CD4-positive, alpha-beta T cell (primary cell): ENCODE measurements around the gene NSD2. TPM values are rescaled to one million over a fixed set of nuclear protein-coding genes. Genes with fewer than 3 reads are reported as not detected.
"Not testable (repeated sequence)": the region's sequence is repeated elsewhere in the genome, so short reads cannot be mapped to it uniquely, and the experiment has no call there.

Experiments used
- ATAC-seq: fragments of 200-7000 bp; cut with Tn5 transposase; one replicate; pipeline ENCODE4 v1.10.0; 2022; ENCODE audit warnings: mild to moderate bottlenecking; ENCODE audit not compliant: poor library complexity
- CTCF ChIA-PET: fragments of 350-600 bp; sonication (Branson Sonifier 250); formaldehyde crosslinking; loops from one replicate; lab custom pipeline; 2021; ENCODE audit warnings: antibody characterized with exemption, inconsistent platforms; lab: Charles Lee
- POLR2A ChIA-PET: fragments of 350-600 bp; sonication (Branson Sonifier 250); formaldehyde crosslinking; loops from one replicate; lab custom pipeline; 2021; ENCODE audit warnings: antibody characterized with exemption, inconsistent platforms; lab: Charles Lee
- DNase-seq, 14 experiments: peaks; one replicate each; pipeline ENCODE4 v3.0.0-alpha.2; 2013 to 2020; ENCODE audit warnings: mixed read lengths in 2 of 14
- H3K27ac ChIP-seq, 2 donors: one replicate each; pipeline versions ENCODE4 v1.5.1 to v1.7.0; 2013; ENCODE audit warnings: low read length in 2 of 2, low read depth in 1 of 2, mild to moderate bottlenecking in 1 of 2
- H3K27me3 ChIP-seq, 2 experiments: 1 replicate in 1 of 2; 2 replicates in 1 of 2; pipeline versions ENCODE4 v1.6.1 to v1.7.0; 2013; ENCODE audit warnings: low read length in 2 of 2, control low read depth in 1 of 2, mild to moderate bottlenecking in 1 of 2, moderate library complexity in 1 of 2; ENCODE audit not compliant: insufficient read depth in 2 of 2, control insufficient read depth in 1 of 2
- H3K36me3 ChIP-seq: one replicate; pipeline ENCODE4 v1.6.1; 2013; ENCODE audit warnings: low read length, control low read depth; ENCODE audit not compliant: insufficient read depth
- H3K4me1 ChIP-seq: one replicate; pipeline ENCODE4 v1.6.1; 2013; ENCODE audit warnings: low read length, control low read depth; ENCODE audit not compliant: insufficient read depth
- H3K4me3 ChIP-seq: one replicate; pipeline ENCODE4 v1.5.1; 2013; ENCODE audit warnings: mild to moderate bottlenecking, low read length, moderate library complexity
- H3K9me3 ChIP-seq, 2 experiments: 1 replicate in 1 of 2; 2 replicates in 1 of 2; pipeline versions ENCODE4 v1.6.1 to v1.7.0; 2013; ENCODE audit warnings: low read length in 2 of 2, mild to moderate bottlenecking in 2 of 2, control low read depth in 1 of 2, moderate library complexity in 1 of 2; ENCODE audit not compliant: control insufficient read depth in 1 of 2, insufficient read depth in 1 of 2
- H3K27ac Mint-ChIP-seq: one replicate; pipeline ENCODE4 v1.8.0; 2020; ENCODE audit warnings: mixed read lengths
- H3K27me3 Mint-ChIP-seq: one replicate; pipeline ENCODE4 v1.8.0; 2021; ENCODE audit warnings: mixed read lengths
- H3K36me3 Mint-ChIP-seq: one replicate; pipeline ENCODE4 v1.8.0; 2021; ENCODE audit warnings: low read depth, mixed read lengths
- H3K4me1 Mint-ChIP-seq: one replicate; pipeline ENCODE4 v1.8.0; 2021; ENCODE audit warnings: low read depth, mixed read lengths
- H3K4me3 Mint-ChIP-seq: one replicate; pipeline ENCODE4 v1.8.0; 2020; ENCODE audit warnings: mild to moderate bottlenecking, mixed read lengths
- H3K9me3 Mint-ChIP-seq: one replicate; pipeline ENCODE4 v1.8.0; 2020; ENCODE audit warnings: mixed read lengths
- CTCF ChIP-seq: fragments of 200-600 bp; IDR thresholded peaks from one replicate; pipeline ENCODE4 v1.8.0; 2022; ENCODE audit warnings: antibody characterized with exemption, mild to moderate bottlenecking
- intact Hi-C, 2 experiments: fragments of 100-400 bp; cut with DNase I in 1 of 2; cut with micrococcal nuclease in 1 of 2; formaldehyde crosslinking; loops; one replicate each; pipeline versions ENCODE4 v1.15.1 to v1.9.0; 2023 to 2025; cut with DNase I, micrococcal nuclease
- total RNA-seq, 174 experiments: library from RNA in 2 of 174; stranded (reverse) in 2 of 174; gene quantifications; one replicate each; pipeline ENCODE4 v1.2.3 and lab custom pipeline; 2021 to 2026

Gene NSD2
- total RNA-seq, 2 experiments from 2014 or later, result 42.4 to 45.8 TPM

- H3K4me1 Mint-ChIP-seq, result peaks cover 22% of the 10 kb centered on the region
- peaks cover 23% of the 10 kb centered on the region for H3K36me3 Mint-ChIP-seq
- Histone ChIP-seq H3K27ac (no peak overlapping the region), H3K4me1 (peaks cover 24% of the 10 kb centered on the region), H3K27me3 (no peaks in the 10 kb centered on the region), H3K9me3 (no peaks in the 10 kb centered on the region), H3K4me3 (no peak overlapping the region), H3K36me3 (no peaks in the 10 kb centered on the region)
- H3K27me3 Mint-ChIP-seq, result no peaks in the 10 kb centered on the region
- DNase-seq (peak in 2 of 14 experiments; percentile 33), ATAC-seq (no peak)
- intact Hi-C loops, result no loop called here
- ChIA-PET POLR2A (no interaction called here), CTCF (no interaction called here)
- TF ChIP-seq CTCF, result no peak
- no peak overlapping the region for H3K27ac Mint-ChIP-seq
- H3K4me3 Mint-ChIP-seq, result no peak overlapping the region
- H3K9me3 Mint-ChIP-seq, result no peaks in the 10 kb centered on the region
Measured at GRCh38 chr4:2011583-2011982, 140.4 kb downstream of the NSD2 start.

GRCh38 chr4:2015008-2015407 lies 143.8 kb downstream of the NSD2 start:
- no peak overlapping the region for H3K4me3 Mint-ChIP-seq
- CTCF ChIA-PET, result no interaction called here
- H3K9me3 ChIP-seq, result no peaks in the 10 kb centered on the region

DNA sequence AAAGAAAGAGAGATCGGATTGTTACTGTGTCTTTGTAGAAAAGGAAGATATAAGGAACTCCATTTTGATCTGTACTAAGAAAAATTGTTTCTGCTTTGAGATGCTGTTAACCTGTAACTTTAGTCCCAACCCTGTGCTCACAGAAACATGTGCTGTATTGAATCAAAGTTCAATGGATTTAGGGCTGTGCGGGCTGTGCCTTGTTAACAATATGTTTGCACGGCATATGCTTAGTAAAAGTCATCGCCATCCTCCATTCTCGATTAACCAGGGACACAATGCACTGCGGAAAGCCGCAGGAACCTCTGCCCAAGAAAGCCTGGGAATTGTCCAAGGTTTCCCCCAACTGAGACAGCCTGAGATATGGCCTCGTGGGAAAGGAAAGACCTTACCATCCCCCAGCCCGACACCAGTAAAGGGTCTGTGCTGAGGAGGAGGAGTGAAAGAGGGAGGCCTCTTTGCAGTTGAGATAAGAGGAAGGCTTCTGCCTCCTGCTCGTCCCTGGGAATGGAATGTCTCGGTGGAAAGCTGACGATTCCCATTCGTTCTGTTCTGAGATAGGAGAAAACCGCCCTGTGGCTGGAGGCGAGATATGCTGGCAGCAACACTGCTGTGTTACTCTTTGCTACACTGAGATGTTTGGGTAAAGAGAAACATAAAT lies 150.3 kb downstream of the NSD2 start:
- not testable (repeated sequence) for H3K4me3 Mint-ChIP-seq

More at GRCh38 chr4:2015008-2015407, 143.8 kb downstream of the NSD2 start:
- intact Hi-C loops, result no loop called here
- H3K4me1 ChIP-seq, result peaks cover 6% of the 10 kb centered on the region
- H3K9me3 Mint-ChIP-seq, result no peaks in the 10 kb centered on the region
- peaks cover 3% of the 10 kb centered on the region for H3K4me1 Mint-ChIP-seq
- no peak for TF ChIP-seq CTCF
- H3K36me3 ChIP-seq, result no peaks in the 10 kb centered on the region
- peaks cover 0 to 6% of the 10 kb centered on the region in 2 experiments for H3K27me3 ChIP-seq
- ATAC-seq (no peak), DNase-seq (no peak)
- POLR2A ChIA-PET, result no interaction called here
- no peak overlapping the region for H3K27ac ChIP-seq
- no peak overlapping the region for H3K4me3 ChIP-seq
- peaks cover 11% of the 10 kb centered on the region for H3K27me3 Mint-ChIP-seq
- no peaks in the 10 kb centered on the region for H3K36me3 Mint-ChIP-seq
- H3K27ac Mint-ChIP-seq, result no peak overlapping the region

GRCh38 chr4:2024683-2025082 lies 153.5 kb downstream of the NSD2 start:
- H3K9me3 ChIP-seq, result peaks cover 0 to 14% of the 10 kb centered on the region in 2 experiments
- no peak for TF ChIP-seq CTCF
- H3K4me3 Mint-ChIP-seq, result no peak overlapping the region
- H3K27ac ChIP-seq, result no peak overlapping the region
- no peaks in the 10 kb centered on the region for H3K9me3 Mint-ChIP-seq
- ChIA-PET POLR2A (no interaction called here), CTCF (no interaction called here)
- H3K27me3 Mint-ChIP-seq, result peaks cover 51% of the 10 kb centered on the region
- H3K36me3 ChIP-seq, result no peaks in the 10 kb centered on the region
- H3K27me3 ChIP-seq, result peaks cover 7 to 37% of the 10 kb centered on the region in 2 experiments
- no peak overlapping the region for H3K27ac Mint-ChIP-seq
- no peak for ATAC-seq
- H3K4me1 ChIP-seq, result no peaks in the 10 kb centered on the region
- intact Hi-C loops, result no loop called here
- no peaks in the 10 kb centered on the region for H3K36me3 Mint-ChIP-seq
- no peak overlapping the region for H3K4me3 ChIP-seq
- DNase-seq, result no peak
- no peaks in the 10 kb centered on the region for H3K4me1 Mint-ChIP-seq

More for the DNA sequence above, 150.3 kb downstream of the NSD2 start:
- CTCF ChIA-PET, H3K36me3 ChIP-seq, DNase-seq, intact Hi-C loops, H3K4me1 ChIP-seq, H3K4me3 ChIP-seq, H3K27ac ChIP-seq, H3K4me1 Mint-ChIP-seq, H3K36me3 Mint-ChIP-seq, H3K9me3 Mint-ChIP-seq, POLR2A ChIA-PET, ATAC-seq, H3K27ac Mint-ChIP-seq: not testable (repeated sequence)
- peaks cover 7 to 43% of the 10 kb centered on the region in 2 experiments for H3K27me3 ChIP-seq
- H3K27me3 Mint-ChIP-seq, result peaks cover 53% of the 10 kb centered on the region
- H3K9me3 ChIP-seq, result peaks cover 0 to 14% of the 10 kb centered on the region in 2 experiments
